GM23338 (cell line): ENCODE measurements around the gene ZNF460. TPM values are rescaled to one million over a fixed set of nuclear protein-coding genes. Genes with fewer than 3 reads are reported as not detected.

Source experiments
- ATAC-seq: fragments of 200-7000 bp; cut with Tn5 transposase; 3 replicates; pipeline ENCODE4 v1.9.1; 2020
- DNase-seq: peaks from one replicate; pipeline ENCODE4 v3.0.0-alpha.2; 2015; ENCODE audit warnings: low spot score
- H2AFZ ChIP-seq: fragments of 200-600 bp; sonication (generic); 2 replicates; pipeline ENCODE4 v1.8.0; 2016; ENCODE audit warnings: antibody characterized with exemption, mild to moderate bottlenecking, moderate library complexity
- H3F3A ChIP-seq: fragments of 200-600 bp; sonication (generic); replicated peaks from 2 replicates; pipeline ENCODE4 v1.8.0; 2017; ENCODE audit warnings: antibody characterized with exemption, mixed run types, low read depth
- H3K27ac ChIP-seq: fragments of 200-600 bp; sonication (generic); 2 replicates; pipeline ENCODE4 v1.6.1; 2016; ENCODE audit warnings: low read depth
- H3K27me3 ChIP-seq: fragments of 200-600 bp; sonication (generic); 2 replicates; pipeline ENCODE4 v1.8.0; 2016; ENCODE audit warnings: mild to moderate bottlenecking, mixed run types, moderate library complexity; ENCODE audit not compliant: insufficient read depth
- H3K36me3 ChIP-seq: fragments of 200-600 bp; sonication (generic); 2 replicates; pipeline ENCODE4 v1.8.0; 2016; ENCODE audit warnings: mild to moderate bottlenecking; ENCODE audit not compliant: insufficient read depth
- H3K4me1 ChIP-seq: fragments of 200-600 bp; sonication (generic); 2 replicates; pipeline ENCODE4 v1.8.0; 2016; ENCODE audit warnings: mild to moderate bottlenecking, moderate library complexity; ENCODE audit not compliant: insufficient read depth
- H3K4me2 ChIP-seq: fragments of 200-600 bp; sonication (generic); 2 replicates; pipeline ENCODE4 v1.7.1; 2017; ENCODE audit warnings: mixed run types
- H3K4me3 ChIP-seq: fragments of 200-600 bp; sonication (generic); 2 replicates; pipeline ENCODE4 v1.6.1; 2016; ENCODE audit warnings: mixed run types
- H3K79me2 ChIP-seq: fragments of 200-600 bp; sonication (generic); replicated peaks from 2 replicates; pipeline ENCODE4 v1.8.0; 2017; ENCODE audit warnings: mild to moderate bottlenecking; ENCODE audit not compliant: insufficient read depth
- H3K9me2 ChIP-seq: fragments of 200-600 bp; sonication (generic); 2 replicates; pipeline ENCODE4 v1.8.0; 2017; ENCODE audit not compliant: insufficient read depth
- H4K20me1 ChIP-seq: fragments of 200-600 bp; sonication (generic); replicated peaks from 2 replicates; pipeline ENCODE4 v1.8.0; 2017; ENCODE audit warnings: mild to moderate bottlenecking; ENCODE audit not compliant: insufficient read depth
- H3K27ac Mint-ChIP-seq: 2 replicates; pipeline ENCODE4 v1.8.0; 2020; ENCODE audit warnings: inconsistent platforms, mild to moderate bottlenecking, moderate library complexity, mixed read lengths
- H3K27me3 Mint-ChIP-seq: 3 replicates; pipeline ENCODE4 v1.8.0; 2022; ENCODE audit warnings: low read depth, mild to moderate bottlenecking, moderate library complexity, mixed read lengths, inconsistent platforms; ENCODE audit not compliant: insufficient read depth, poor library complexity
- H3K36me3 Mint-ChIP-seq: 3 replicates; pipeline ENCODE4 v1.8.0; 2021; ENCODE audit warnings: low read depth, mild to moderate bottlenecking, inconsistent platforms, moderate library complexity, mixed read lengths
- H3K4me1 Mint-ChIP-seq: 3 replicates; pipeline ENCODE4 v1.8.0; 2020; ENCODE audit warnings: mild to moderate bottlenecking, inconsistent platforms, mixed read lengths
- H3K4me3 Mint-ChIP-seq: 3 replicates; pipeline ENCODE4 v1.8.0; 2021; ENCODE audit warnings: moderate library complexity, mild to moderate bottlenecking, inconsistent platforms, mixed read lengths
- H3K9me3 Mint-ChIP-seq: 3 replicates; pipeline ENCODE4 v1.8.0; 2020; ENCODE audit warnings: moderate library complexity, mild to moderate bottlenecking, inconsistent platforms, mixed read lengths
- CREB1 ChIP-seq: fragments of 250-450 bp; sonication (Bioruptor Pico); IDR thresholded peaks from 2 replicates; pipeline ENCODE4 v1.5.0; 2020; ENCODE audit warnings: low read depth, mild to moderate bottlenecking, moderate library complexity
- CTCF ChIP-seq, 2 experiments: fragments of 200-600 bp in 1 of 2; sonication (generic) in 1 of 2; conservative IDR thresholded peaks; 2 replicates each; pipeline versions ENCODE4 v1.5.1 to v1.6.1; 2016 to 2017; ENCODE audit warnings: antibody characterized with exemption in 2 of 2, low read depth in 2 of 2, mild to moderate bottlenecking in 2 of 2, moderate library complexity in 1 of 2
- ETS1 ChIP-seq: IDR thresholded peaks from 2 replicates; pipeline ENCODE4 v1.6.1; 2016; ENCODE audit warnings: antibody characterized with exemption
- EZH2 ChIP-seq: fragments of 200-600 bp; sonication (generic); IDR thresholded peaks from one replicate; pipeline ENCODE4 v1.8.0; 2017; ENCODE audit warnings: antibody characterized with exemption, mild to moderate bottlenecking, low read depth; ENCODE audit not compliant: unreplicated experiment
- EZH2phosphoT487 ChIP-seq: fragments of 200-600 bp; sonication (generic); IDR thresholded peaks from one replicate; pipeline ENCODE4 v1.8.1; 2018; ENCODE audit warnings: antibody characterized with exemption; ENCODE audit not compliant: unreplicated experiment
- JUNB ChIP-seq: IDR thresholded peaks from one replicate; pipeline ENCODE4 v1.6.1; 2016; ENCODE audit warnings: antibody characterized with exemption; ENCODE audit not compliant: unreplicated experiment
- NANOG ChIP-seq: IDR thresholded peaks from 2 replicates; pipeline ENCODE4 v1.6.1; 2016; ENCODE audit warnings: antibody characterized with exemption, borderline replicate concordance
- POLR2AphosphoS5 ChIP-seq: IDR thresholded peaks from 2 replicates; pipeline ENCODE4 v1.6.1; 2016; ENCODE audit warnings: antibody characterized with exemption, low read depth
- REST ChIP-seq: IDR thresholded peaks from one replicate; pipeline ENCODE4 v1.6.1; 2018; ENCODE audit warnings: antibody characterized with exemption; ENCODE audit not compliant: unreplicated experiment
- STAT1 ChIP-seq: IDR thresholded peaks from one replicate; pipeline ENCODE4 v1.6.1; 2016; ENCODE audit warnings: antibody characterized with exemption; ENCODE audit not compliant: unreplicated experiment
- ZNF114 ChIP-seq: fragments of 250-450 bp; sonication (Bioruptor Pico); IDR thresholded peaks from 2 replicates; pipeline ENCODE4 v1.5.0; 2020; ENCODE audit warnings: mild to moderate bottlenecking, moderate library complexity
- ZNF331 ChIP-seq: fragments of 250-450 bp; sonication (Bioruptor Pico); IDR thresholded peaks from 2 replicates; pipeline ENCODE4 v1.5.0; 2020; ENCODE audit warnings: low read depth, mild to moderate bottlenecking, moderate library complexity
- ZNF462 ChIP-seq: fragments of 250-450 bp; sonication (Bioruptor Pico); IDR thresholded peaks from 2 replicates; pipeline ENCODE4 v1.5.0; 2020; ENCODE audit warnings: mild to moderate bottlenecking, moderate library complexity
- polyA plus RNA-seq: library from polyadenylated mRNA; unstranded; fragments of >200 nt; fragmentation: Nextera tagmentation; extraction: Ambion mirVana; gene quantifications from 2 replicates; pipeline ENCODE4 v1.2.1, GENCODE V29; 2016
- total RNA-seq: library from RNA; depleted of rRNA; stranded (reverse); fragments of >200 nt; shearing (Covaris generic); gene quantifications from 2 replicates; pipeline ENCODE4 v1.2.3, GENCODE V29; 2014

Gene ZNF460
- total and polyA plus RNA-seq, 2 experiments from 2014 or later: 3.4 to 81.7 TPM

- Mint-ChIP-seq H3K9me3 (no peaks in the 10 kb centered on the region), H3K27me3 (no peaks in the 10 kb centered on the region), H3K4me1 (no peaks in the 10 kb centered on the region), H3K4me3 (no peak overlapping the region), H3K36me3 (peaks cover 89% of the 10 kb centered on the region), H3K27ac (no peak overlapping the region)
- H3K4me3 ChIP-seq: no peak overlapping the region
- H3K27me3 ChIP-seq: no peaks in the 10 kb centered on the region
- no peaks in the 10 kb centered on the region for H3K4me1 ChIP-seq
- no peak for DNase-seq
- H3K27ac ChIP-seq: no peak overlapping the region
- peaks cover 48% of the 10 kb centered on the region for H3K36me3 ChIP-seq
- TF ChIP-seq CTCF (conservative IDR thresholded peaks at IDR 0.05; ENCODE audit: low read depth in 2 of 2): no peak
- no peak for TF ChIP-seq STAT1
- TF ChIP-seq EZH2: no peak
- no peak for TF ChIP-seq ZNF462 (CRISPR knock-in tag)
- no peak for TF ChIP-seq ETS1
- no peak for TF ChIP-seq ZNF114 (CRISPR knock-in tag)
- TF ChIP-seq ZNF331 (CRISPR knock-in tag): no peak
- TF ChIP-seq REST: no peak
- TF ChIP-seq CREB1 (CRISPR knock-in tag): no peak
- no peak for TF ChIP-seq NANOG
- no peak for TF ChIP-seq JUNB
- no peak for TF ChIP-seq POLR2AphosphoS5
- no peak for TF ChIP-seq EZH2phosphoT487
- no peak overlapping the region for H3K4me2 ChIP-seq
- ATAC-seq: no peak
- no peaks in the 10 kb centered on the region for H3K9me2 ChIP-seq
- H2AFZ ChIP-seq: no peak overlapping the region
- H4K20me1 ChIP-seq: peaks cover 36% of the 10 kb centered on the region
- H3K79me2 ChIP-seq: peaks cover 92% of the 10 kb centered on the region
- no peaks in the 10 kb centered on the region; the same call in 1 of the 2 replicates for H3F3A ChIP-seq
These were observed 13.4 kb downstream of the ZNF460 start for GRCh38 chr19:57293719-57294118.
